Right lobe of liver (tissue), 6 donors: ENCODE results near the gene LDLRAD4. TPM values are rescaled to one million over a fixed set of nuclear protein-coding genes. Genes with fewer than 3 reads are reported as not detected.

Experiments
- ATAC-seq, 4 donors: fragments of 200-7000 bp; cut with Tn5 transposase; one replicate each; pipeline ENCODE4 v1.9.1; 2020; ENCODE audit warnings: mild to moderate bottlenecking in 4 of 4, moderate library complexity in 4 of 4
- DNase-seq, 3 donors: peaks; one replicate each; pipeline ENCODE4 v3.0.0-alpha.2; 2020
- H3K27ac ChIP-seq, 3 donors: fragments of 200-600 bp; one replicate each; pipeline ENCODE4 v1.8.0; 2022
- H3K27me3 ChIP-seq, 2 donors: fragments of 200-600 bp; one replicate each; pipeline ENCODE4 v1.8.0; 2022
- H3K36me3 ChIP-seq, 4 donors: fragments of 200-600 bp; sonication (generic) in 1 of 4; one replicate each; pipeline versions ENCODE4 v1.5.1 to v1.8.0; 2017 to 2022; ENCODE audit warnings: control low read depth in 1 of 4
- H3K4me1 ChIP-seq, 4 donors: fragments of 200-600 bp; sonication (generic) in 1 of 4; one replicate each; pipeline versions ENCODE4 v1.5.1 to v1.8.0; 2017 to 2022; ENCODE audit warnings: control low read depth in 1 of 4
- H3K4me3 ChIP-seq, 3 donors: fragments of 200-600 bp; one replicate each; pipeline ENCODE4 v1.8.0; 2022
- H3K9me3 ChIP-seq, 4 donors: fragments of 200-600 bp; sonication (generic) in 1 of 4; one replicate each; pipeline versions ENCODE4 v1.5.1 to v1.8.0; 2017 to 2022; ENCODE audit warnings: control low read depth in 1 of 4
- POLR2A ChIP-seq: fragments of 450-650 bp; IDR thresholded peaks from one replicate; pipeline ENCODE4 v1.6.1; 2017; ENCODE audit warnings: antibody characterized with exemption, mild to moderate bottlenecking
- WGBS: methylation state at CpG from one replicate; pipeline ENCODE4 v1.1.6; 2018; ENCODE audit warnings: low coverage, low lambda C conversion rate; ENCODE audit not compliant: insufficient coverage; ENCODE audit errors: missing lambda C conversion rate; 5-methylcytosine and 5-hydroxymethylcytosine counted together
- intact Hi-C, 2 donors: fragments of 100-400 bp; cut with DNase I; formaldehyde crosslinking; loops; one replicate each; pipeline versions ENCODE4 v1.11.2 to v1.14.1; 2022
- total RNA-seq, 6 experiments: library from RNA; depleted of rRNA in 2 of 6; stranded (reverse); fragments of >200 nt in 2 of 6; fragmentation: NEBNext Ultra II Directional in 3 of 6; extraction: Animal tissue kit (Norgen Biotek cat#: 25700) in 3 of 6; gene quantifications; one replicate each; pipeline versions ENCODE4 v1.1.0 to v1.2.4, GENCODE V29; 2016 to 2023
- TF ChIP-seq, protein P1 (sequence below), 4 donors: fragments of 200-600 bp in 3 of 4; fragments of 450-650 bp in 1 of 4; IDR thresholded peaks; one replicate each; pipeline versions ENCODE4 v1.5.1 to v1.8.0; 2016 to 2022; ENCODE audit warnings: antibody characterized with exemption in 4 of 4, mild to moderate bottlenecking in 2 of 4
- donor health status: DM: no; HTN: yes; CAD: no.
- donor health status: DM: no; HTN: no; CAD: no.
- donor health status: DM: no; HTN: no; CAD: no.
- donor health status: DM: no; HTN: yes; CAD: no.
- donor health status: DM: no; HTN: yes; CAD: no.

The LDLRAD4 gene
- total RNA-seq, 6 experiments from 2014 or later, result 10.6 to 66.4 (median 18.7) TPM

DNA sequence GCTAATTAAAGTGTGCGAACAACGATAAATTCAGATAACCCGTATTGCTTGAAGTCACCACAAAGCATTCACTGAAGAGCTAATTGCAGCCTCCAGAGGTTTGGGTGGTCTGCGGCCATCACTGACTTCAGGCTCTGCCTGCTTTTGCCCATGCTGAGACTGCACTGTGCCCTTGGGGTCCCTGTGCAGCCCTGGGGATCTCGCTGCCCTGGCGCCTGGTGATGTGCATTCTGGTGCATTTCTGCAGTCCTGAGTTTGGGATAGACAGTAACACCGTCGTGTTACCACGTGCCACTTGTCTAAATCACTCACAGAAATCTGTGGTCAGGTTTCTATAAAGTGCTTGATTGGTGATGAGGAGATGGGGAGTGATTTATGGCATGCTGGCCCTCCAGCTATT is 27.6 kb downstream of the LDLRAD4 start:
- Histone ChIP-seq H3K27ac (peak overlapping the region in 2 of 3 donors; percentile 37 to 47), H3K4me3 (no peak overlapping the region), H3K27me3 (no peaks in the 10 kb centered on the region), H3K9me3 (no peaks in the 10 kb centered on the region), H3K4me1 (peaks cover 0 to 16% (median 3%) of the 10 kb centered on the region in 4 donors), H3K36me3 (no peaks in the 10 kb centered on the region)
- peak in 1 of 3 donors; percentile 30 for DNase-seq
- 81% methylated on average over 4 of the region's 9 CpGs for WGBS
- intact Hi-C loops, result no loop called here
- TF ChIP-seq, protein P1, sequence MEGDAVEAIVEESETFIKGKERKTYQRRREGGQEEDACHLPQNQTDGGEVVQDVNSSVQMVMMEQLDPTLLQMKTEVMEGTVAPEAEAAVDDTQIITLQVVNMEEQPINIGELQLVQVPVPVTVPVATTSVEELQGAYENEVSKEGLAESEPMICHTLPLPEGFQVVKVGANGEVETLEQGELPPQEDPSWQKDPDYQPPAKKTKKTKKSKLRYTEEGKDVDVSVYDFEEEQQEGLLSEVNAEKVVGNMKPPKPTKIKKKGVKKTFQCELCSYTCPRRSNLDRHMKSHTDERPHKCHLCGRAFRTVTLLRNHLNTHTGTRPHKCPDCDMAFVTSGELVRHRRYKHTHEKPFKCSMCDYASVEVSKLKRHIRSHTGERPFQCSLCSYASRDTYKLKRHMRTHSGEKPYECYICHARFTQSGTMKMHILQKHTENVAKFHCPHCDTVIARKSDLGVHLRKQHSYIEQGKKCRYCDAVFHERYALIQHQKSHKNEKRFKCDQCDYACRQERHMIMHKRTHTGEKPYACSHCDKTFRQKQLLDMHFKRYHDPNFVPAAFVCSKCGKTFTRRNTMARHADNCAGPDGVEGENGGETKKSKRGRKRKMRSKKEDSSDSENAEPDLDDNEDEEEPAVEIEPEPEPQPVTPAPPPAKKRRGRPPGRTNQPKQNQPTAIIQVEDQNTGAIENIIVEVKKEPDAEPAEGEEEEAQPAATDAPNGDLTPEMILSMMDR (IDR thresholded peaks at IDR 0.05), result no peak
- TF ChIP-seq POLR2A, result no peak
- ATAC-seq, result peak in 1 of 4 donors; percentile 5

DNA sequence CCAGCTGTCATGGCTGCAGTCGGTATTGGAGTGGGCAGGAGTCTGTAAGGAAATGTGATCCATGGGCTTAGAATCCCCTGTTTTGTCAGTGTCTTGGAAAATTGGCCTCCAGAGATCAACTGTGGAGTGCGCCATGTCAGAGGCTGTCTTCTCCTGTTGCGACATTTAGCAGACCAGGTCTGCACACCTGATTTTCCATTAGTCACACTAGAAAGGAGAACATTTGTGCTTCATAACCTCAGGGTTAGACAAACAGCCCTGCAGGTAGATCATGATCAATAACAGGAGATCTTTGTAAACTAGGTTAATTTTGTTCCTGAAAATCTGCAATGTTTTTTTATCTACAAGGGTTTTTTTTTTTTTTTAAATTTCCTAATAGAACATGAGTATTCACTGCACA is 28.0 kb downstream of the LDLRAD4 start:
- H3K27me3 ChIP-seq, result no peaks in the 10 kb centered on the region
- intact Hi-C loops, result no loop called here
- ATAC-seq (peak; percentile 93 to 98 (median 95)), DNase-seq (peak in 2 of 3 donors; percentile 41 to 52)
- H3K4me3 ChIP-seq, result no peak overlapping the region
- no CpG with 5 or more reads among the region's 3 CpGs for WGBS
- H3K4me1 ChIP-seq, result peaks cover 0 to 16% (median 3%) of the 10 kb centered on the region in 4 donors
- TF ChIP-seq POLR2A, result no peak
- TF ChIP-seq, protein P1 (IDR thresholded peaks at IDR 0.05), result no peak
- no peaks in the 10 kb centered on the region for H3K36me3 ChIP-seq
- no peaks in the 10 kb centered on the region for H3K9me3 ChIP-seq
- H3K27ac ChIP-seq, result peak overlapping the region in 2 of 3 donors; percentile 37 to 47

DNA sequence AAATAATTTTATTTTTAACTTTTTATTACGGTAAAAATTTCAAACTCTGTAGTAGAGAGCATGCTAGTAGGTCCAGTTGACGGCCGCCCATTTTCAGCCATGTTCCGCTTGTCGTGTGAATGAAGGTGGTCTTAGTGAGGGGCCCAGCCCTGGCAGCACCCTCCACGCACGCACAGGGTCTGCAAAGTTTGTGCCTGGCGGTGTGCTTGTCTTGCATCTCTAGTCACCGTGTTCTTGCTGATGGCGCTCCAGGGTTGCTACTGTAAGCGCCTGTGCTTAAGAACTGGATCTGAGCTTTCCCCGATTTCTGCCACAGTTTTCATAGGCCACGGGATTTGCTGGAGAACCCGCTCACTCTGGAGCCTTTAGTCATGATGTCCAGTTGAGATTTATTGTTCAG is 28.9 kb downstream of the LDLRAD4 start:
- DNase-seq, result peak in 2 of 3 donors; percentile 28 to 31

DNA sequence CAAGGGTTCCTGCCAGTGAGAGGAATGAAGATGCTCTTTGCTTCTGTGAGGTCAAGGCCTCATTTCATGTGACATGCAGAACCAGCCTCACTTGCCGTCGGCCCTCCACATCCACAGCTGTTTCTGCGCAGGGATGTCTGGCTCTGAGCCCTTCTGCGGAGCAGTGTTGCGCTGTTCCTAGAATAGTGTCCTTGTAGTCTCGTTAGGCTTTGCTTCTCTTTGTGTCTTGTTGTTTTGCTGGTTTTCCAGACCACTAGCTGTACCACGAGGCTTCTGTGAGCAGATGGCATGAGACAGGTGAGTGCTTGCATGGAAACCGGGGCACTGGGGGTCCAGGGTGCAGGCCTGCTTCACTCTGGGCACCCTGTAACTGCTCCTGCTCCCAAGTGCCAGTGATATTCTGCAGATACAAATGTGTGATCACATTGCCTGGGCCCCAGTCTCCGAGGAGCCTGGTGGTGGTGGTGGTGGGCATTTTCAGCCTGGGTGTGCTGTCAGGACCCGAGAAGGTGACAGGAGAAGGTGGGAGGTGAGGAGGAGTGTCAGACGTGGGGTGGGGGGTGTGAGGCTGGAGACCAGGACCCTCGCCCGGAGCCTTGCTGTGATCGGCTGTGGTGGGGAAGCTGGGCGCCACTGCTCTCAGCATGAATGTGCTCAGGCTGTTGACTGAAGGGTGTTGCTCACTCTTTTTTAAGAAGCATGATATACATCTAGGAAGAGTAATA is 34.3 kb downstream of the LDLRAD4 start:
- no peak overlapping the region for H3K4me3 ChIP-seq
- no peak for ATAC-seq
- H3K27me3 ChIP-seq, result no peaks in the 10 kb centered on the region
- no peaks in the 10 kb centered on the region for H3K36me3 ChIP-seq
- peak in 1 of 3 donors; percentile 30 for DNase-seq
- H3K9me3 ChIP-seq, result no peaks in the 10 kb centered on the region
- intact Hi-C loops, result no loop called here
- H3K27ac ChIP-seq, result no peak overlapping the region
- TF ChIP-seq, protein P1 (IDR thresholded peaks at IDR 0.05), result no peak
- TF ChIP-seq POLR2A, result no peak
- H3K4me1 ChIP-seq, result no peaks in the 10 kb centered on the region
- 88% methylated on average over 9 of the region's 15 CpGs for WGBS

More for the DNA sequence above, 28.9 kb downstream of the LDLRAD4 start:
- H3K4me1 ChIP-seq, result peaks cover 0 to 16% (median 3%) of the 10 kb centered on the region in 4 donors
- peak overlapping the region in 2 of 3 donors; percentile 37 to 47 for H3K27ac ChIP-seq
- intact Hi-C loops, result no loop called here
- WGBS, result 98% methylated on average over 8 of the region's 14 CpGs
- no peak for ATAC-seq
- no peak overlapping the region for H3K4me3 ChIP-seq
- no peaks in the 10 kb centered on the region for H3K27me3 ChIP-seq
- no peaks in the 10 kb centered on the region for H3K9me3 ChIP-seq
- H3K36me3 ChIP-seq, result no peaks in the 10 kb centered on the region
- TF ChIP-seq POLR2A, result no peak
- TF ChIP-seq, protein P1 (IDR thresholded peaks at IDR 0.05), result no peak
